Breast epithelium (tissue), 3 donors: ENCODE results near the gene DGKB.

Experiments used
- CTCF ChIP-seq, 3 donors: fragments of 450-650 bp; IDR thresholded peaks; one replicate each; pipeline ENCODE4 v1.5.1; 2016 to 2017; ENCODE audit warnings: antibody characterized with exemption in 3 of 3, mild to moderate bottlenecking in 3 of 3, moderate library complexity in 3 of 3
- POLR2A ChIP-seq: fragments of 450-650 bp; IDR thresholded peaks from one replicate; pipeline ENCODE4 v1.6.1; 2016; ENCODE audit warnings: antibody characterized with exemption, mild to moderate bottlenecking, moderate library complexity
- POLR2AphosphoS5 ChIP-seq, 3 donors: sonication (generic); formaldehyde crosslinking; IDR thresholded peaks; one replicate each; pipeline ENCODE4 v1.6.1; 2017; ENCODE audit warnings: antibody characterized with exemption in 3 of 3

GRCh38 chr7:14407246-14408015 lies 495.1 kb downstream of the DGKB start:
- TF ChIP-seq POLR2A (no peak), CTCF (IDR thresholded peaks at IDR 0.05) (no peak), POLR2AphosphoS5 (IDR thresholded peaks at IDR 0.05) (no peak)
